ENCODE measurements around the gene LRP1B.
"Not testable (repeated sequence)": the region's sequence is repeated elsewhere in the genome, so short reads cannot be mapped to it uniquely, and the experiment has no call there.

The LRP1B gene

GRCh38 chr2:142100139-142100873, 30.5 kb downstream of the LRP1B start:
- FAIRE-seq = no peak

- FAIRE-seq = no peak
These were observed 33.1 kb downstream of the LRP1B start for GRCh38 chr2:142097711-142098110.

- no peak for FAIRE-seq
These were observed 35.2 kb downstream of the LRP1B start for GRCh38 chr2:142095647-142096046.

- no peak for FAIRE-seq
These were observed 36.6 kb downstream of the LRP1B start for GRCh38 chr2:142094233-142094632.

DNA sequence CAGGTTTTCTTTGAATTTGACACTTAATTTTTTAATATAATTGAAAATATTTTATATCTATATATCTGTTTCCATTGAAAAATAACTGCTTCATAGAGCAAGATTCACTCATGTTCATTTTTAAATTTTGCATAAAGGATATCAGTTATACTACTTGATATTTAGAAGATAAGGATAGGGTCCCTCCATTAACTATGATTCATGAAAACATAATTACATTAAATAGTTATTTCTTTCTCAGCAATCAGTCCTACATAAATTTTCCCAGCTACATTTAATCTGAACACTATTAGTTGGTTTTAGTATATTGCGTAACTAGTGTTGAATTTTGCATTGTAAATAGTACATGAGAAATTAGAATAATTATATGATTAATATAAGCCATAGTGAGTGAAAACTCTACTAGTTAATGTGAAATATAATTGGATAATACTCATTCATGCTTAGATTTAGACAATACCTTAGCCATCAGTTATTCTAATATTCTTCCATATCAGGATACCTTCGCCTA, 42.7 kb downstream of the LRP1B start:
- no peak for FAIRE-seq

- not testable (repeated sequence) for FAIRE-seq
These were observed 43.2 kb downstream of the LRP1B start for GRCh38 chr2:142087585-142087984.

- no peak for FAIRE-seq
These were observed 48.4 kb downstream of the LRP1B start for GRCh38 chr2:142082368-142082767.

DNA sequence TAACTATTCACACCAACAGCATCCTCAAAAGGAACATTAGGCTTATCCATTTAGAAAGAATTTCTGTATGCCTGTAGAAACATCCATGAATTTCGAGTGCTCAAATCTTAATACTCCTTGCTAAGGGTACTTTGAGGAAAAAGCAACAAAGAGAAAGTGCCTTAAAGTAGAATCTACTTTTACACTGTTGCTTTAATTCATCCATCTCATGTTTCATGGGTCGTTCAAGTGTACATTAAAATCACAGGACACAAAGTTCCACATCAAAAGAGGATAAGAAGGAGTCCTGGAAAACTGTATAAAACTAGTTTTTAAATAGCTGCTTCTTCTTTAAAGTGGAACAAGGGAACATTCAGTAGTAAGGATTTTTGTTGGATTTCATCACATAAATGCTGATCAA, 54.5 kb downstream of the LRP1B start:
- no peak for FAIRE-seq

GRCh38 chr2:142075826-142076225, 55.0 kb downstream of the LRP1B start:
- no peak for FAIRE-seq

DNA sequence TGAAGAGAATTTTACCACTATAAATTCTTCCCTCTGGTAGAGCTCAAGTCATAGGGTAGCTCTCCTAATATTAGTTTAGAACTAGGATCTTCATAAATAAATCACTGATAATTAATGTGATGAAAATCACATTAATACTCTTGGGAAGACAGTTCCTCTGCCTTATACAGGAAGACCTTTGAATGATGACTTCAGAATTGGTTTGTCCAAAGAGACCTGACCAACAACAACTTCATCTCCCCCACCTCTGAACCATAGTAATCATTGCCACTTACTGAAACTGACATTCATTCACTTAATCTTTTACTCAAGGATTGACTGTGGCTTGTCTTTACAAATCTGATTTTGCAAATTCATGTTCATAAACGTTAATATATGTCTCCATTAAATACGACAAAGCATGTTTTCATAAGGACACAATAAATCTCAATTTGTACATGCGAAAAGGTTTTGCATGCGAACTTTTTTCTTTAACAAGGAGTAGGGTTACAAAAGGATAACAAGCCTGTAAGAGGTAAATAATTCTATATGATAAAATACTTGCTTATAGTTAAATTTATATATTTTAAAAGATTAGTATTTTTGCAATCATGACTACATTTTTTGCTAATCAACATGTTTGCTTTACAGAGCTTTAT, 61.4 kb downstream of the LRP1B start:
- FAIRE-seq = no peak

- FAIRE-seq = no peak
These were observed 65.1 kb downstream of the LRP1B start for GRCh38 chr2:142065700-142066099.

DNA sequence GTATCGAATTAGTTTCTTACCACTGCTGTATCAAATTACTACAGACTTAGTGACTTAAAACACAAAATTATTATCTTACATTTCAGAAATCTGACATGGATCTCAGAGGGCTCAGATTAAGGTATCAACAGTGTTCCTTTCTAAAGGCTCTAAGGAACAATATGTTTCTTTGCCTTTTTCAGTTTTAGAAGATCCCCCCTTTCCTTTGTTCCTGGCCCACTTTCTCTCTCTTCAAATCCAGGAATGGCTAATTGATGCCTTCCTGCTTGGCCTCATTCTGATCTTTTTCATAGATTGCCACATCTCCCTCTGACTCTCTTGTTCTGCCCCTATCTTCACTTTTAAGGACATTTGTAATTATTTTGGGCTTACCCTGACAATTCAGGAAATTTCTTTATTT, 65.7 kb downstream of the LRP1B start:
- no peak for FAIRE-seq

DNA sequence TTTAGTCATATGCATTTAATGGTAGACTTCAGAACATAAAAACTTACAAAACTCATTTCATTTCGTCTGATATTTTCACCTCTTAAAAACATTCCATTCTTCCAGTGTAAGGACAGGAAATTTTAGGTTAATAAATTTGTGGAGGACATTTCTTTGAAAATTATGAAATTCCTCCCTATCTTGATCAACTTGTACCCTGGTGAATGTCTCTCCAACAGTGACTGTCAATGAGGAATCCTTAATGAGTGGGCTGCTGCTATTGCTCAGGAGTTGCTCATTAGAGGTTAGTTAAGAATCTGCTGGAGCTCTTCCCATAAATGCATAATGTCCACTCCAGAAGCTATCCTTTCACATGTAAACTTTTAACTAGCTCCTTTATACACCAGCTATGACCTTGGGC, 69.1 kb downstream of the LRP1B start:
- FAIRE-seq = no peak

DNA sequence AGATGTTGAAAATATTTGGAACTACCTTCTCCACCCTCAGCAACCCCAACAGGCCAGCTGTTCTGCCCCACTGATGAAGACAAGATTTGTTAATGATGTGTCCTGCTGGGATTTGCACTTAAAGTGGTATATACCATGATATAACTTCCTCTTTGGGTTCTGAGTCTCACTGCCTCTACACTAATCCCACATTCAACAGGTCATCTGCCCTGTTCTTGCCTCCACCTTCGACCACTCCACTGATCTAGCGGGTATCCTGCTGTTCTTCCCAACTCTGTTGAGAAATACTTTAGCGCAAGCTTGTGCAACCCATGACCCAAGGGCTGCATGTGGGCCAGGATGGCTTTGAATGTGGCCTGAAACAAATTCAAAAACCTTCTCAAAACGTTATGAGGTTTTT, 72.7 kb downstream of the LRP1B start:
- FAIRE-seq = no peak

- no peak for FAIRE-seq
These were observed 74.0 kb downstream of the LRP1B start for GRCh38 chr2:142056784-142057183.

- FAIRE-seq = no peak
These were observed 78.5 kb downstream of the LRP1B start for GRCh38 chr2:142052220-142052863.

DNA sequence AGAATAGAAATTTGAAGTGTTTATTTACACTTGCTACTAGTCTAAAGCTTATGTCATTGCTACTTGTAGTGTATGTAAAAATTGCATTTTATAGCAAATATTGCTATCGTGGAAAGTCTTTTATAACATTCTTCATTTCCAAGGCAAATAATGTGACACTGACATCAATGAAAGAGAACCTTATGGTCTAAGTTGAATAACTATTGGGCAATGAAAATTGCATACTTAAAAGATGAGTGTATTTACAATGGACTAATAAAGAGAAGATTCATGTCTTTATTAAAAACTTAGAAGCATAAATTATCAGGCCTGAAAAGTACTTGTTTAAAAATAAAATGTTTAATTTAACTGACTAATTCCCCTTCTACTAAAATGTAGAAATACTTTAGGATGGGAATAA, 82.2 kb downstream of the LRP1B start:
- no peak for FAIRE-seq

DNA sequence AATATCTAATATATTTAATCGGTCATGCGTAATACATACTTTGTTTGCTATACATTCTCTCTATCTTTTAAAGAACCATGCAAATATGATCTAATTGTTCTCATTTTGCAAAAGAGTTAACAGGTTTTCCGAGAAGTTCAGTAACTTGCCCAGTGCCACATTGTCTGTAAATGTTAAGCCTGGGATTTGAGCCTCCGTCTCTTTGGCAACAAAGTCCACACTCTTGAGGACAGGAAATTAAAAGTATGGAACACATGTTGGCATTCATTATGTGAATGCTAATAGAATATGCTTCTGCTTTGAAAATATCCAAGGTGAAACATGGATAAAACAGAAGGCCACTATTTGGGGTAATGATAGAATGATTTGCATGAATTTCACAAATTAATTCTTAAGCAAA, 85.2 kb downstream of the LRP1B start:
- no peak for FAIRE-seq

DNA sequence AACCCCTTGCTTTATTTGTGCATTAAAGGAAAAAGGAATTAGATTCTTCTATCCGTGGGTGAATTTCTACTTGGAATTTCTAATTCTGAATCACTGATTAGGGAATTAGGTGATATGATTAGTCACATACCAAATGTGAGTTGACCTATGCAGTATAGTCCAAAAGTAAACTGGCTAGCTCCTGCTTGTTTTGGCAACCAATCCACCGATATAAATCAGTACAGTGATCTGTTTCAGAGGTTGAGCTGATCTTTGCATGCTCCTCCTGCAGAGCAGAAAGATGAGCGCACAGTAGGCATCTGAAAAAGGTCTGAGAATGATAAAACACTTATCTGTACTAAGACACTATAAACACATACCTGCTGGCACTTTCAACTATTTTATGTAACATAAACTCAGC, 86.6 kb downstream of the LRP1B start:
- no peak for FAIRE-seq

GRCh38 chr2:142042536-142043199, 88.1 kb downstream of the LRP1B start:
- no peak for FAIRE-seq

GRCh38 chr2:142041996-142042395, 88.8 kb downstream of the LRP1B start:
- no peak for FAIRE-seq

DNA sequence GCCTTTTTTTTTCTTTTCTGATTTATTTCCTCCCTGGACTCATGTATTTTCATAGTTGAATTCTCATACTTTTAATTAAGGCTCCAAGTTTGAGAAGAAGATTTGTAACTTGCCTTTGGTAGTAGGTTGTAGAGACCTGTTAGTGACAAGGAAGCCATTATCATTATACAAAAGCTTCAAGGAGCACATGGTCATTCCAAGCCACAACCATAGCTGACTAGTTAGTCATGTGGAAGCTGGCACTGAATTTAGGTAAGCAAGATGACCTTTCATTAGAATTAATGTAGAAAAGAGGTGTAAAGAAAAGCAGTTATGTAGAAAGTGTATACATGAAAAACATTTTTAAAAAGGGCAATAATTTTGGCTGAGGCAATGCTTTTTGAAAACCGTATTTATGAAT, 89.7 kb downstream of the LRP1B start:
- FAIRE-seq = no peak

DNA sequence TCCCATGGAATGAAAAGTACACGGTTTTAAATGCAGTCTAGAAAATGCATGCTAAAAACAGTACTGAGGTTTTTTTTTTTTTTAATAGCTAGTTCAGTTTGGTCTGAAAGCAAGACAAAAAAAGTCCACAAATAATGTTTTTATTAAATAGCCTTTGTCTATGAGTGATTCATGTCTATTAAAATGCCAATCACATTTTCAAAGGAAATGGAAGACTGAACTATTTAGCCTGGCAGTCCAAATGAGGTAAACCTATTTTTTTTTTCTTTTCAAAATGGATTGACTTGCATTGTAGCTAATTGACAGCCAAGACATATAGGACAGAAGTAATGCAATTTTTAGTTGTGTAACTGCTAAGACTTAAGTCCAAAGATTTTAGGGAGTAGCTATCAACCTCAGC, 90.3 kb downstream of the LRP1B start:
- no peak for FAIRE-seq

DNA sequence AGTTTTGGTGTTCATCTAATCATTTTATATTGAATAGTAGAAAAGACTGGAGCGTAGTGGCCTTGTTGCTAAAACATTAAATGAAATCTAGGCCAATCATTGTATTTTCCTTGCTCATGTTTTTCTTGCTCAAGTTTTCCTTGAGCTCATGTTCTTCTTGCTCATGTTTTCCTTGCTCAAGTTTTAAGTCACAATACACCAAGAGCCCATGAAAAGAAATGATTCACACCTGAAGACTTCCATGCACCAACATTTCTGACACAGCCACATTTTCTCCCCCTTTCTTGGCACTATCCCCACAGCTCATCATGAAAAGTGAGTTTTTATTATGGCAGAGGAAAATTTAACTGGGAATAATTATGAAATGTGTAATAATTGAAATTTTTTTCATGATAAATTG, 92.0 kb downstream of the LRP1B start:
- no peak for FAIRE-seq
